VCaP (cell line): Measurements from ENCODE around the gene NRIP2.
"Not testable (repeated sequence)": the region's sequence is repeated elsewhere in the genome, so short reads cannot be mapped to it uniquely, and the experiment has no call there.

Experiments used
- H3K27ac ChIP-seq: fragments of 450-650 bp; 2 replicates; pipeline ENCODE4 v1.5.1; 2017
- CTCF ChIP-seq: fragments of 450-650 bp; conservative IDR thresholded peaks from 2 replicates; pipeline ENCODE4 v1.5.1; 2017; ENCODE audit warnings: mild to moderate bottlenecking, moderate library complexity

Gene NRIP2

GRCh38 chr12:2834581-2835491, at the start of gene NRIP2:
TSS of gene NRIP2 (minus strand) at chr12:2835035. CDS start at chr12:2834983, 52 bp downstream.
- peak; percentile 23 for TF ChIP-seq CTCF
- peak within 1 kb of the TSS; percentile 15; the same call in 1 of the 2 replicates for H3K27ac ChIP-seq

- no peak overlapping the region for H3K27ac ChIP-seq
- no peak for TF ChIP-seq CTCF
These were observed 45.0 kb upstream of the NRIP2 start for GRCh38 chr12:2879853-2880252.

- H3K27ac ChIP-seq, result peak overlapping the region; percentile 96
- TF ChIP-seq CTCF, result no peak
These were observed 43.3 kb upstream of the NRIP2 start for GRCh38 chr12:2877953-2878732.

GRCh38 chr12:2877047-2877952, 42.5 kb upstream of the NRIP2 start, which contains the start of the genes FOXM1 and RHNO1:
TSS of gene FOXM1 (minus strand) at chr12:2877174. CDS start at chr12:2874478, 2,696 bp downstream.
TSS of gene RHNO1 (plus strand) at chr12:2877223. CDS start at chr12:2885367, 8,144 bp downstream.
- peak within 1 kb of the TSS; percentile 96 for H3K27ac ChIP-seq
- peak; percentile 16; the same call in 1 of the 2 replicates for TF ChIP-seq CTCF

GRCh38 chr12:2876431-2877046, 41.7 kb upstream of the NRIP2 start:
- TF ChIP-seq CTCF, result no peak
- peak overlapping the region; percentile 96 for H3K27ac ChIP-seq

- not testable (repeated sequence) for H3K27ac ChIP-seq
These were observed 34.3 kb upstream of the NRIP2 start for GRCh38 chr12:2868986-2869632.

GRCh38 chr12:2864198-2864597, 29.4 kb upstream of the NRIP2 start:
- no peak for TF ChIP-seq CTCF

GRCh38 chr12:2863402-2863801, 28.6 kb upstream of the NRIP2 start:
- not testable (repeated sequence) for H3K27ac ChIP-seq

More at GRCh38 chr12:2864198-2864597, 29.4 kb upstream of the NRIP2 start:
- H3K27ac ChIP-seq, result no peak overlapping the region
